Neutrophil (primary cell): ENCODE results near the gene TRIM68.

Experiments
- H3K27ac ChIP-seq: fragments of 200-600 bp; sonication (generic); 2 replicates; pipeline ENCODE4 v1.5.1; 2016; ENCODE audit warnings: mild to moderate bottlenecking, moderate library complexity
- H3K27me3 ChIP-seq: fragments of 200-600 bp; sonication (generic); 2 replicates; pipeline ENCODE4 v1.6.0; 2016; ENCODE audit warnings: mild to moderate bottlenecking
- H3K36me3 ChIP-seq: fragments of 200-600 bp; sonication (generic); 2 replicates; pipeline ENCODE4 v1.5.1; 2017
- H3K4me1 ChIP-seq, 2 experiments: fragments of 200-600 bp in 1 of 2; sonication (generic) in 1 of 2; 1 replicate in 1 of 2; 2 replicates in 1 of 2; pipeline versions ENCODE4 v1.5.1 to v1.6.1; 2013 to 2016; ENCODE audit warnings: low read depth in 1 of 2, low read length in 1 of 2, mild to moderate bottlenecking in 1 of 2, moderate library complexity in 1 of 2; ENCODE audit not compliant: control insufficient read depth in 1 of 2, insufficient read depth in 1 of 2
- H3K4me3 ChIP-seq, 2 experiments: fragments of 200-600 bp in 1 of 2; sonication (generic) in 1 of 2; 1 replicate in 1 of 2; 2 replicates in 1 of 2; pipeline ENCODE4 v1.5.1; 2013 to 2016; ENCODE audit warnings: low read depth in 1 of 2, low read length in 1 of 2, mild to moderate bottlenecking in 1 of 2, moderate library complexity in 1 of 2
- H3K9me3 ChIP-seq: fragments of 200-600 bp; sonication (generic); 2 replicates; pipeline ENCODE4 v1.5.1; 2016
- CTCF ChIP-seq: fragments of 200-600 bp; sonication (generic); IDR thresholded peaks from 2 replicates; pipeline ENCODE4 v1.5.1; 2016; ENCODE audit warnings: antibody characterized with exemption

Gene TRIM68

GRCh38 chr11:4607781-4608666 lies at the start of gene TRIM68:
TRIM68 (minus strand) TSS chr11:4608231; CDS start chr11:4605504, 2,727 bp downstream.
- peak; percentile 2 for TF ChIP-seq CTCF
- H3K27me3 ChIP-seq: no peaks in the 10 kb centered on the region
- H3K4me1 ChIP-seq: peaks cover 15 to 31% of the 10 kb centered on the region in 2 experiments
- peak within 1 kb of the TSS; percentile 61 to 82 for H3K4me3 ChIP-seq
- H3K36me3 ChIP-seq: peaks cover 7% of the 10 kb centered on the region
- H3K27ac ChIP-seq: peak within 1 kb of the TSS; percentile 78
- no peaks in the 10 kb centered on the region for H3K9me3 ChIP-seq

GRCh38 chr11:4654635-4655369 lies 46.8 kb upstream of the TRIM68 start:
- no peaks in the 10 kb centered on the region for H3K9me3 ChIP-seq
- H3K4me3 ChIP-seq: no peak overlapping the region
- no peak for TF ChIP-seq CTCF
- peaks cover 7% of the 10 kb centered on the region for H3K27me3 ChIP-seq
- no peaks in the 10 kb centered on the region for H3K4me1 ChIP-seq
- no peaks in the 10 kb centered on the region for H3K36me3 ChIP-seq
- H3K27ac ChIP-seq: no peak overlapping the region

- Histone ChIP-seq H3K4me3 (no peak overlapping the region), H3K36me3 (no peaks in the 10 kb centered on the region), H3K27ac (no peak overlapping the region), H3K27me3 (peaks cover 9% of the 10 kb centered on the region), H3K9me3 (no peaks in the 10 kb centered on the region), H3K4me1 (no peaks in the 10 kb centered on the region)
- no peak for TF ChIP-seq CTCF
Measured at GRCh38 chr11:4647766-4648165, 39.7 kb upstream of the TRIM68 start.

GRCh38 chr11:4645974-4646373 lies 37.9 kb upstream of the TRIM68 start:
- H3K4me3 ChIP-seq: no peak overlapping the region
- TF ChIP-seq CTCF: no peak
- no peak overlapping the region for H3K27ac ChIP-seq
- peaks cover 15% of the 10 kb centered on the region for H3K27me3 ChIP-seq
- no peaks in the 10 kb centered on the region for H3K36me3 ChIP-seq
- H3K4me1 ChIP-seq: no peaks in the 10 kb centered on the region
- no peaks in the 10 kb centered on the region for H3K9me3 ChIP-seq

GRCh38 chr11:4644233-4644632 lies 36.2 kb upstream of the TRIM68 start:
- TF ChIP-seq CTCF: no peak
- H3K4me1 ChIP-seq: no peaks in the 10 kb centered on the region

More at GRCh38 chr11:4644233-4644632, 36.2 kb upstream of the TRIM68 start:
- Histone ChIP-seq H3K9me3 (no peaks in the 10 kb centered on the region), H3K27ac (no peak overlapping the region), H3K36me3 (no peaks in the 10 kb centered on the region), H3K27me3 (peaks cover 15% of the 10 kb centered on the region), H3K4me3 (no peak overlapping the region)
